HG02852 (cell line): Measurements from ENCODE around the gene KLHL14.
"Not testable (repeated sequence)": the region's sequence is repeated elsewhere in the genome, so short reads cannot be mapped to it uniquely, and the experiment has no call there.

Experiments used
- ATAC-seq: cut with Tn5 transposase; IDR thresholded peaks from one replicate; pipeline ENCODE4 v1.9.1; 2021; ENCODE audit warnings: mild to moderate bottlenecking, moderate library complexity; ENCODE audit not compliant: unreplicated experiment

The KLHL14 gene

DNA sequence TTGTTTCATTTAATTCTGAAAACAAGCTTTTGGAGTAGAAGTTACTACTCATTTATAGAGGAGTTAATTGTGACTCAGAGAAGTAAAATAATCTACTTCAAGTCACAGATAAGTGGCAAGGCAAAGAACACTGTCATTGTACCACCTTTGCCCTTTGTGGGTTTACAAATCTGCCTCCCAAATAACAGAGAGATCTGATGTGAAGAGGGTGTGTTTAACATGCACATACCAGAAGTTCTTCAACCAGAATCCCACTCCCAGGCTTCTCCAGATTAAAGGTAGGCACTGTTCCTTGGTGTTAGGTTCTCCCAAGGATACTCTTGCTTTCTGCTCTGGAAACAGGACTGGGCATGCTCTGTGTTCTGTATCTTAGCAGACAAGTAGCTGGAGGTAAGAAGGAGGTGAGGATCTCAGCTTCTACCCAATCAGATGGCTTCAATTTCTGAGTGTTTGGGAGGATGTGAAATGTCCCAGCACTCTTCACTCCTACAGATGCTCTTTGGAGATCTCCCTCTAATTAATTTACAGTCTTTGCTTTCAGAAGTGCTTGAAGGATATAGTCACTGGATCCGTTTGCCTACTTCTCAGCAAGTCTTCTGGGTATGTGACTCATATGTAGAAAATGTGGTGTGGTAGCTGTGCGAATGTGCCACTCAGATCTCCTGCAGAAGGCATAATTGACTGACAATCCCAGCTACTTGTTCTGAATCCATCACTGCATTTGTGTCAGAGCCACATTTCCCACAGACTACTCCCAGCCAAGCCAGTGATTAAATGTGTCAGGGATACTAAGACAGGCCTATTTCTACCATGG lies 111.1 kb downstream of the KLHL14 start:
- ATAC-seq = no peak

- ATAC-seq = not testable (repeated sequence)
Observed at GRCh38 chr18:32654507-32654906, 118.3 kb downstream of the KLHL14 start.

DNA sequence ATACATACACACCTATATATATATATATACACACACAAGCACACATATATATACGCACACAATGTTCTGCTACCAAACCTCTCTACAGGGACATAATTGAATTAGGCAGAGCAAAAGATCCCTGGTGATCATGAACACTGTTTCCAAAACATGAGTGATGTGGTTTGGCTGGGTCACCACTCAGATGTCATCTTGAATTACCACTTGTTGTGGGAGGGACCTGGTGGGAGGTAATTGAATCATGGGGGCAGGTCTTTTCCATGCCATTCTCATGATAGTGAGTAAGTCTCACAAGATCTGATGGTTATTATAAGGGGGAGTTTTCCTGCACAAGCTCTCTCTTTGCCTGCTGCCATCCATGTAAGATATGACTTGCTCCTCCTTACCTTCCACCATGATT lies 135.2 kb downstream of the KLHL14 start:
- not testable (repeated sequence) for ATAC-seq

DNA sequence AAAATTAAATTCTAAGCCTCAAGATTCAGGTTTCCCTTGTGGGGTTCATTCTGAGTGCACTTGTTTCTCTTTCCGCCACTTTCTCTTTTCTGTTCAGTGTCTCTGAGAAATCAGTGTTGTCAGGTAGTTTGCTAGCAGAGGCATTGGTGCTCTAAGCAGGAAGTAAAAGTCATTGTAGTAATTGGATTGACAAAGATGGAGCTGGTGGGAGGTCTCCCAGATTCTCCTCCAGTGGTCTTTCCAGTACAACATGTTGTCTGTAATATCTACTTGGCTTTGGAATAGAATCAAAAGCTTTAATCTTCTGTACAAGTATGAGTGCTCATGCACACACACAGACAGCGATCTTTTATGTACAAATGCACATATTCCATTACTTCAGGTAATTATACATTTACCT lies 135.6 kb downstream of the KLHL14 start:
- no peak for ATAC-seq

- no peak for ATAC-seq
Observed at GRCh38 chr18:32634876-32635431, 137.9 kb downstream of the KLHL14 start.

DNA sequence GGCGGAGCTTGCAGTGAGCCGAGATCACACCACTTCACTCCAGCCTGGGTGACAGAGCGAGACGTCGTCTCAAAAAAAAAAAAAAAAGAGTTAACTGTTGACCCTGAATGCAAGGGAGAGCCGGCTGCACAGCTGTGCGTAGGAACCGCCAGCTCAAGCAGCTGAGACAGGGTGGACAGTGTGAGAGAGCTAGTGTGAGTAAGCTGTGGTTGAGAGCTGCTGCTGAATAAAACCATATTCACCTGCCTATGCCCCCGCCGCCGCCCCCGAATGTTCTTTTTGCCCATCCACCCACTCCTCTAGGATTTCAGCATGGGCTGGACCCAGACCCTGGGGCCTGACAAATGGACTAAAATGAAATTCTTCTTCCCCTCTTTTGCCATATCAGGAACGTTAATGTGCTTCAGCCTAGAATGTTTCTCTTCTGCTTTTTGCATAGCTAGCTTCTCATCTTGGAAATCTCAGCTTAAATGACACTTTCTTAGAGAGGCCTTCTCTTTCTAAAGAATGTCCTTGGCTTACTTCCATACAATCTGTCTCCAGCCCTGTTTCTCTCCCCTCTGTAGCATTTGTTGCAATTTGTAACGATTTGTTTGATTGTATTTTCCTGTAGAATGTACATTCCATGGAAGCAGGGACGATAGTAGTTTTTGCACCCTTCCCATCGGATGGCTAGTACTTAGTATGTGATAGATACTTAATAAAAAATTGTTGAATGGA lies 142.7 kb downstream of the KLHL14 start:
- no peak for ATAC-seq

GRCh38 chr18:32629292-32629691 lies 143.5 kb downstream of the KLHL14 start:
- ATAC-seq = no peak

GRCh38 chr18:32624182-32624723 lies 148.6 kb downstream of the KLHL14 start:
- ATAC-seq = no peak

DNA sequence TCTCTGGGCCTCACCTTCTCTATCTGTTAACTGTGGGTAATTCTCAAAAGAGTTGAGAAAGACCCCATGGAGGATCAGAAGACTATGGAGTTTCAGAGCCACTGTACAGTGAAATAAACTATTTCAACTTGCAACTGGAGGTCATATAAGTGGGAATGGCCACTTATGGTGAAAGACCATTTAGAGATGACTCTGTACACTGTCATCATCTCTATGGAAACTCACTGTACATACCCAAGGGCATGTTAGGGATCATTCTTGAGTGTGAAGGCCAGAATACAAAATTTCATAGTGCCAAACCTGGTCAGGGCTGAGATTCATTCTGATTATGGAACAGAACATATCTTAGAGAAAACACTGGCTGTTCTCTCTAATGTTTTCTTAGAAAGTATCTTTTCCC lies 149.3 kb downstream of the KLHL14 start:
- ATAC-seq = no peak
